Measurements from ENCODE around the gene MYG1.
"Not testable (repeated sequence)": the region's sequence is repeated elsewhere in the genome, so short reads cannot be mapped to it uniquely, and the experiment has no call there.

- TF ChIP-seq POLR2A (IDR thresholded peaks at IDR 0.05; ENCODE audit: low read length); GATA1 (IDR thresholded peaks at IDR 0.05; ENCODE audit: low read depth, low read length): not testable (repeated sequence)
Measured at GRCh38 chr12:53332339-53332738, 32.8 kb downstream of the MYG1 start.
